CD14-positive monocyte (primary cell): ENCODE measurements around the gene UGT1A6. TPM values are rescaled to one million over a fixed set of nuclear protein-coding genes. Genes with fewer than 3 reads are reported as not detected.

Source experiments
- DNase-seq, 3 donors: peaks; one replicate each; pipeline ENCODE4 v3.0.0-alpha.2; 2011 to 2022
- H2AFZ ChIP-seq: 2 replicates; pipeline ENCODE4 v1.6.0; 2012; ENCODE audit warnings: mild to moderate bottlenecking, low read depth, low read length, inconsistent platforms; ENCODE audit not compliant: insufficient read depth, poor library complexity, severe bottlenecking
- H3K27ac ChIP-seq, 2 donors: 1 replicate in 1 of 2; 2 replicates in 1 of 2; pipeline ENCODE4 v1.5.1; 2012 to 2013; ENCODE audit warnings: low read length in 2 of 2, control low read depth in 1 of 2, inconsistent platforms in 1 of 2, low read depth in 1 of 2, mild to moderate bottlenecking in 1 of 2
- H3K27me3 ChIP-seq, 2 donors: one replicate each; pipeline versions ENCODE4 v1.6.0 to v1.6.1; 2011 to 2013; ENCODE audit warnings: low read length in 2 of 2; ENCODE audit not compliant: control insufficient read depth in 2 of 2, insufficient read depth in 2 of 2
- H3K36me3 ChIP-seq, 2 donors: replicated peaks in 1 of 2; 1 replicate in 1 of 2; 2 replicates in 1 of 2; pipeline versions ENCODE4 v1.5.1 to v1.6.1; 2012 to 2013; ENCODE audit warnings: low read length in 2 of 2, control low read depth in 1 of 2, inconsistent platforms in 1 of 2, mild to moderate bottlenecking in 1 of 2; ENCODE audit not compliant: insufficient read depth in 2 of 2, control insufficient read depth in 1 of 2
- H3K4me1 ChIP-seq, 2 donors: 1 replicate in 1 of 2; 2 replicates in 1 of 2; pipeline versions ENCODE4 v1.5.1 to v1.6.1; 2012 to 2013; ENCODE audit warnings: low read length in 2 of 2, control low read depth in 1 of 2, inconsistent platforms in 1 of 2, mild to moderate bottlenecking in 1 of 2, moderate library complexity in 1 of 2; ENCODE audit not compliant: insufficient read depth in 2 of 2, control insufficient read depth in 1 of 2
- H3K4me2 ChIP-seq: replicated peaks from 2 replicates; pipeline ENCODE3; 2012; ENCODE audit warnings: low read length, moderate library complexity, mild to moderate bottlenecking; ENCODE audit not compliant: poor library complexity, severe bottlenecking; ENCODE audit errors: extremely low read depth
- H3K4me3 ChIP-seq, 3 experiments: fragments of 200-600 bp in 1 of 3; sonication (generic) in 1 of 3; replicated peaks in 1 of 3; 1 replicate in 2 of 3; 2 replicates in 1 of 3; pipeline ENCODE4 v1.5.1; 2011 to 2013; ENCODE audit warnings: low read length in 3 of 3, mild to moderate bottlenecking in 3 of 3, control low read depth in 2 of 3, low read depth in 2 of 3, inconsistent platforms in 1 of 3, moderate library complexity in 1 of 3
- H3K79me2 ChIP-seq: 2 replicates; pipeline ENCODE4 v1.6.0; 2012; ENCODE audit warnings: mild to moderate bottlenecking, control low read depth, inconsistent platforms, low read length, moderate library complexity; ENCODE audit not compliant: insufficient read depth
- H3K9ac ChIP-seq: 2 replicates; pipeline ENCODE4 v1.6.0; 2017; ENCODE audit warnings: low read length, mild to moderate bottlenecking; ENCODE audit not compliant: insufficient read depth, poor library complexity, severe bottlenecking
- H3K9me3 ChIP-seq, 2 donors: replicated peaks in 1 of 2; 1 replicate in 1 of 2; 2 replicates in 1 of 2; pipeline versions ENCODE4 v1.5.1 to v1.6.1; 2012 to 2013; ENCODE audit warnings: low read length in 2 of 2, control low read depth in 1 of 2; ENCODE audit not compliant: control insufficient read depth in 1 of 2, insufficient read depth in 1 of 2
- H4K20me1 ChIP-seq: 2 replicates; pipeline ENCODE4 v1.6.0; 2012; ENCODE audit warnings: mild to moderate bottlenecking, low read length, control low read depth, moderate library complexity; ENCODE audit not compliant: insufficient read depth
- H3K27ac Mint-ChIP-seq, 7 donors: one replicate each; pipeline ENCODE4 v1.8.0; 2020; ENCODE audit warnings: mild to moderate bottlenecking in 7 of 7, mixed read lengths in 7 of 7, moderate library complexity in 6 of 7, inconsistent platforms in 2 of 7
- H3K27me3 Mint-ChIP-seq, 3 donors: one replicate each; pipeline ENCODE4 v1.8.0; 2021 to 2022; ENCODE audit warnings: low read depth in 3 of 3, mild to moderate bottlenecking in 3 of 3, mixed read lengths in 3 of 3, moderate library complexity in 3 of 3, inconsistent platforms in 1 of 3
- H3K36me3 Mint-ChIP-seq, 2 donors: one replicate each; pipeline ENCODE4 v1.8.0; 2020; ENCODE audit warnings: mixed read lengths in 2 of 2, inconsistent platforms in 1 of 2, mild to moderate bottlenecking in 1 of 2
- H3K4me1 Mint-ChIP-seq: one replicate; pipeline ENCODE4 v1.8.0; 2020; ENCODE audit warnings: mild to moderate bottlenecking, mixed read lengths
- H3K4me3 Mint-ChIP-seq, 2 donors: one replicate each; pipeline ENCODE4 v1.8.0; 2020; ENCODE audit warnings: mild to moderate bottlenecking in 2 of 2, mixed read lengths in 2 of 2, moderate library complexity in 1 of 2
- H3K9me3 Mint-ChIP-seq, 7 donors: one replicate each; pipeline ENCODE4 v1.8.0; 2020 to 2022; ENCODE audit warnings: mixed read lengths in 7 of 7, mild to moderate bottlenecking in 6 of 7, moderate library complexity in 6 of 7, inconsistent platforms in 2 of 7
- CTCF ChIP-seq: fragments of 200-600 bp; IDR thresholded peaks from one replicate; pipeline ENCODE4 v1.8.0; 2022; ENCODE audit warnings: antibody characterized with exemption, mild to moderate bottlenecking
- WGBS: methylation state at CpG from one replicate; pipeline ENCODE4 v1.1.5; 2013; ENCODE audit warnings: missing lambda C conversion rate; ENCODE audit not compliant: insufficient coverage; 5-methylcytosine and 5-hydroxymethylcytosine counted together
- intact Hi-C, 2 donors: fragments of 100-400 bp; cut with micrococcal nuclease; formaldehyde crosslinking; loops; one replicate each; pipeline versions ENCODE4 v1.15.0 to v1.15.1; 2023
- polyA plus RNA-seq, 3 donors: library from polyadenylated mRNA; depleted of rRNA in 1 of 3; unstranded in 2 of 3; stranded (reverse) in 1 of 3; fragments of 300-500 nt in 2 of 3; fragments of >200 nt in 1 of 3; fragmentation: Illumina TruSeq in 2 of 3; gene quantifications; 1 replicate in 2 of 3; 2 replicates in 1 of 3; pipeline ENCODE4 v1.2.3, GENCODE V29; 2012 to 2021

UGT1A6 gene
- polyA plus RNA-seq, 3 donors, result not detected

GRCh38 chr2:233821196-233821595, 128.5 kb downstream of the UGT1A6 start:
- Histone ChIP-seq H3K9me3 (no peaks in the 10 kb centered on the region), H3K79me2 (no peaks in the 10 kb centered on the region), H3K4me1 (peaks cover 4 to 8% of the 10 kb centered on the region in 2 donors), H2AFZ (no peak overlapping the region), H3K27me3 (no peaks in the 10 kb centered on the region), H3K4me2 (no peak overlapping the region), H3K9ac (no peak overlapping the region), H4K20me1 (no peaks in the 10 kb centered on the region), H3K4me3 (no peak overlapping the region), H3K27ac (no peak overlapping the region), H3K36me3 (no peaks in the 10 kb centered on the region)
- H3K36me3 Mint-ChIP-seq, result no peaks in the 10 kb centered on the region
- TF ChIP-seq CTCF, result no peak
- H3K9me3 Mint-ChIP-seq, result peaks cover 0 to 3% (median 0%) of the 10 kb centered on the region in 7 donors
- peaks cover 7% of the 10 kb centered on the region for H3K4me1 Mint-ChIP-seq
- no peak overlapping the region for H3K27ac Mint-ChIP-seq
- H3K27me3 Mint-ChIP-seq, result peaks cover 2 to 6% (median 2%) of the 10 kb centered on the region in 3 donors
- intact Hi-C loops, result no loop called here
- WGBS, result 83% methylated on average over 1 of the region's 3 CpGs
- DNase-seq, result no peak
- no peak overlapping the region for H3K4me3 Mint-ChIP-seq

GRCh38 chr2:233821709-233822100, 129.0 kb downstream of the UGT1A6 start:
- Histone ChIP-seq H3K79me2 (no peaks in the 10 kb centered on the region), H3K36me3 (no peaks in the 10 kb centered on the region), H3K4me1 (peaks cover 4 to 8% of the 10 kb centered on the region in 2 donors), H4K20me1 (no peaks in the 10 kb centered on the region), H3K27me3 (no peaks in the 10 kb centered on the region), H2AFZ (no peak overlapping the region), H3K9me3 (no peaks in the 10 kb centered on the region), H3K9ac (no peak overlapping the region), H3K4me2 (no peak overlapping the region), H3K4me3 (no peak overlapping the region), H3K27ac (no peak overlapping the region)
- 100% methylated on average over 3 of the region's 8 CpGs for WGBS
- TF ChIP-seq CTCF, result no peak
- peaks cover 0 to 6% (median 0%) of the 10 kb centered on the region in 7 donors for H3K9me3 Mint-ChIP-seq
- no peak overlapping the region for H3K4me3 Mint-ChIP-seq
- no peak overlapping the region for H3K27ac Mint-ChIP-seq
- intact Hi-C loops, result no loop called here
- DNase-seq, result no peak
- H3K4me1 Mint-ChIP-seq, result peaks cover 7% of the 10 kb centered on the region
- peaks cover 3 to 6% (median 3%) of the 10 kb centered on the region in 3 donors for H3K27me3 Mint-ChIP-seq
- H3K36me3 Mint-ChIP-seq, result no peaks in the 10 kb centered on the region
